ENCODE measurements around the gene DUSP16. TPM values are rescaled to one million over a fixed set of nuclear protein-coding genes. Genes with fewer than 3 reads are reported as not detected.

The DUSP16 gene
- total RNA-seq, 1 experiment from 2014 or later, result 63.9 TPM

GRCh38 chr12:12456637-12457036 is 106.0 kb downstream of the DUSP16 start:
- Mint-ChIP-seq H3K27ac (ENCODE audit: unreplicated experiment) (no peak overlapping the region), H3K36me3 (ENCODE audit: insufficient read depth, unreplicated experiment) (no peaks in the 10 kb centered on the region), H3K27me3 (ENCODE audit: insufficient read depth, unreplicated experiment) (no peaks in the 10 kb centered on the region), H3K9me3 (ENCODE audit: unreplicated experiment) (no peaks in the 10 kb centered on the region), H3K4me1 (ENCODE audit: low read depth, unreplicated experiment) (peaks cover 22% of the 10 kb centered on the region), H3K4me3 (ENCODE audit: unreplicated experiment) (no peak overlapping the region)
- H3K4me3 ChIP-seq (ENCODE audit: low read depth, low read length), result no peak overlapping the region
- no TSS peak for BruUV-seq (replicated peaks)
- no peak for DNase-seq
- no peak for TF ChIP-seq CTCF (IDR thresholded peaks at IDR 0.05; ENCODE audit: insufficient read depth in 1 of 2, low read depth in 1 of 2, low read length in 1 of 2, severe bottlenecking in 1 of 2, unreplicated experiment in 1 of 2)
- H3K4me1 ChIP-seq, result no peaks in the 10 kb centered on the region; the same call in 1 of the 2 replicates
- no peaks in the 10 kb centered on the region for H3K36me3 ChIP-seq (ENCODE audit: control insufficient read depth, insufficient read depth, low read length)
- intact Hi-C loops (cut with micrococcal nuclease; ENCODE audit: unreplicated experiment), result no loop called here
- no peaks in the 10 kb centered on the region for H3K9me3 ChIP-seq
- ChIA-PET CTCF (no interaction called here), POLR2A (no interaction called here)
- no peaks in the 10 kb centered on the region for H3K27me3 ChIP-seq (replicated peaks; ENCODE audit: control insufficient read depth, insufficient read depth, low read length)

GRCh38 chr12:12454315-12454714 is 108.3 kb downstream of the DUSP16 start:
- no peak overlapping the region for H3K4me3 Mint-ChIP-seq (ENCODE audit: unreplicated experiment)
- peaks cover 14% of the 10 kb centered on the region for H3K4me1 Mint-ChIP-seq (ENCODE audit: low read depth, unreplicated experiment)
- DNase-seq, result no peak
- ChIA-PET CTCF (no interaction called here), POLR2A (no interaction called here)
- no peak overlapping the region for H3K27ac Mint-ChIP-seq (ENCODE audit: unreplicated experiment)
- Histone ChIP-seq H3K4me3 (ENCODE audit: low read depth, low read length) (no peak overlapping the region), H3K36me3 (ENCODE audit: control insufficient read depth, insufficient read depth, low read length) (no peaks in the 10 kb centered on the region), H3K4me1 (peaks cover 21% of the 10 kb centered on the region), H3K9me3 (no peaks in the 10 kb centered on the region), H3K27me3 (replicated peaks; ENCODE audit: control insufficient read depth, insufficient read depth, low read length) (no peaks in the 10 kb centered on the region)
- intact Hi-C loops (cut with micrococcal nuclease; ENCODE audit: unreplicated experiment), result loop anchor here (5.0 kb wide), 1 partner anchor 108 kb away; the partner anchor contains the start of gene DUSP16
- no peak for TF ChIP-seq CTCF (IDR thresholded peaks at IDR 0.05; ENCODE audit: insufficient read depth in 1 of 2, low read depth in 1 of 2, low read length in 1 of 2, severe bottlenecking in 1 of 2, unreplicated experiment in 1 of 2)
- BruUV-seq (replicated peaks), result no TSS peak
- no peaks in the 10 kb centered on the region for H3K9me3 Mint-ChIP-seq (ENCODE audit: unreplicated experiment)
- H3K36me3 Mint-ChIP-seq (ENCODE audit: insufficient read depth, unreplicated experiment), result peaks cover 6% of the 10 kb centered on the region
- H3K27me3 Mint-ChIP-seq (ENCODE audit: insufficient read depth, unreplicated experiment), result no peaks in the 10 kb centered on the region

DNA sequence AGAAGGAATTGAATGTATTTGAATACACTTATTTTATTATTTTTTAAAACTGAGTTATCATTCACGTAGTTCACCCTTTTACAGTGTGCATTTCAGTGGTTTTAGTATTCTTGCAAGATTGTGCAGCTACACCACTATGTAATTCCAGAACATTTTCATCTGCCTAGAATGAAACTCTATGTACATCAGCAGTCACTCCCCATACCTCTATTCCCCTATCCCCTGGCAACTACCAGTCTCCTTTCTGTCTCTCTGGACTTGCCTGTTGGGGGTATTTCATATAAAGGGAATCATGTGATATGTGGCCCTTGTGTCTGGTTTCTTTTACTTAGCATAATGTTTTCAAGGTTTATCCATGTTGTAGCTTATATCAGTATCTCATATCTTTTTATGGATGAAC is 109.0 kb downstream of the DUSP16 start:
- Histone ChIP-seq H3K27me3 (replicated peaks; ENCODE audit: control insufficient read depth, insufficient read depth, low read length) (no peaks in the 10 kb centered on the region), H3K36me3 (ENCODE audit: control insufficient read depth, insufficient read depth, low read length) (no peaks in the 10 kb centered on the region), H3K4me3 (ENCODE audit: low read depth, low read length) (no peak overlapping the region), H3K9me3 (no peaks in the 10 kb centered on the region), H3K4me1 (peaks cover 25% of the 10 kb centered on the region)
- Mint-ChIP-seq H3K36me3 (ENCODE audit: insufficient read depth, unreplicated experiment) (peaks cover 8% of the 10 kb centered on the region), H3K27ac (ENCODE audit: unreplicated experiment) (no peak overlapping the region), H3K4me1 (ENCODE audit: low read depth, unreplicated experiment) (peaks cover 21% of the 10 kb centered on the region), H3K27me3 (ENCODE audit: insufficient read depth, unreplicated experiment) (no peaks in the 10 kb centered on the region), H3K4me3 (ENCODE audit: unreplicated experiment) (no peak overlapping the region), H3K9me3 (ENCODE audit: unreplicated experiment) (no peaks in the 10 kb centered on the region)
- ChIA-PET CTCF (no interaction called here), POLR2A (no interaction called here)
- DNase-seq, result no peak
- intact Hi-C loops (cut with micrococcal nuclease; ENCODE audit: unreplicated experiment), result loop anchor here (5.0 kb wide), 1 partner anchor 109 kb away; the partner anchor contains the start of gene DUSP16
- no TSS peak for BruUV-seq (replicated peaks)
- no peak for TF ChIP-seq CTCF (IDR thresholded peaks at IDR 0.05; ENCODE audit: insufficient read depth in 1 of 2, low read depth in 1 of 2, low read length in 1 of 2, severe bottlenecking in 1 of 2, unreplicated experiment in 1 of 2)
